Mesenchymal stem cell (in vitro differentiated cells and primary cell): Measurements from ENCODE around the gene EPB41L2.
A peak's percentile ranks its signal among the peaks of the same experiment; 100 is the strongest.

Source experiments
- DNase-seq: peaks from one replicate; pipeline ENCODE4 v3.0.0-alpha.2; 2013
- H2AFZ ChIP-seq: one replicate; pipeline ENCODE4 v1.6.1; 2013; ENCODE audit warnings: low read depth, mild to moderate bottlenecking, control low read depth, inconsistent platforms, low read length, moderate library complexity
- H2AK5ac ChIP-seq: 2 replicates; pipeline ENCODE4 v1.6.1; 2013; ENCODE audit warnings: low read length, moderate library complexity, mild to moderate bottlenecking, inconsistent platforms; ENCODE audit not compliant: severe bottlenecking
- H2BK120ac ChIP-seq: one replicate; pipeline ENCODE4 v1.6.1; 2013; ENCODE audit warnings: low read depth, mild to moderate bottlenecking, inconsistent platforms, low read length, moderate library complexity
- H2BK12ac ChIP-seq, 2 experiments: one replicate each; pipeline ENCODE4 v1.6.1; 2013; ENCODE audit warnings: inconsistent platforms in 2 of 2, low read length in 2 of 2, mild to moderate bottlenecking in 2 of 2, moderate library complexity in 2 of 2, control low read depth in 1 of 2
- H2BK15ac ChIP-seq: one replicate; pipeline ENCODE4 v1.6.1; 2013; ENCODE audit warnings: mild to moderate bottlenecking, low read depth, inconsistent platforms; ENCODE audit not compliant: poor library complexity, severe bottlenecking
- H2BK5ac ChIP-seq: 2 replicates; pipeline ENCODE4 v1.6.1; 2013; ENCODE audit warnings: low read depth, mild to moderate bottlenecking, low read length, control low read depth, inconsistent platforms; ENCODE audit not compliant: poor library complexity, severe bottlenecking
- H3K14ac ChIP-seq, 2 experiments: one replicate each; pipeline ENCODE4 v1.6.1; 2013; ENCODE audit warnings: inconsistent platforms in 2 of 2, low read length in 2 of 2, control low read depth in 1 of 2, mild to moderate bottlenecking in 1 of 2, moderate library complexity in 1 of 2
- H3K18ac ChIP-seq, 2 experiments: one replicate each; pipeline ENCODE4 v1.6.1; 2013; ENCODE audit warnings: inconsistent platforms in 2 of 2, low read length in 2 of 2, control low read depth in 1 of 2, low read depth in 1 of 2, mild to moderate bottlenecking in 1 of 2
- H3K23ac ChIP-seq, 2 experiments: one replicate each; pipeline ENCODE4 v1.6.1; 2013; ENCODE audit warnings: inconsistent platforms in 2 of 2, low read length in 2 of 2, mild to moderate bottlenecking in 2 of 2, moderate library complexity in 2 of 2, control low read depth in 1 of 2
- H3K27ac ChIP-seq: 2 replicates; pipeline ENCODE4 v1.5.1; 2013; ENCODE audit warnings: mild to moderate bottlenecking, moderate library complexity, low read length, control low read depth, inconsistent platforms; ENCODE audit not compliant: poor library complexity, severe bottlenecking
- H3K27me3 ChIP-seq, 2 experiments: 2 replicates each; pipeline versions ENCODE4 v1.6.1 to v1.7.0; 2013; ENCODE audit warnings: low read length in 2 of 2, mild to moderate bottlenecking in 2 of 2, moderate library complexity in 2 of 2, control low read depth in 1 of 2, inconsistent platforms in 1 of 2; ENCODE audit not compliant: control insufficient read depth in 1 of 2, insufficient read depth in 1 of 2
- H3K36me3 ChIP-seq, 2 experiments: 2 replicates each; pipeline versions ENCODE4 v1.6.1 to v1.7.0; 2013; ENCODE audit warnings: low read length in 2 of 2, control low read depth in 1 of 2, inconsistent platforms in 1 of 2, low read depth in 1 of 2, mild to moderate bottlenecking in 1 of 2; ENCODE audit not compliant: insufficient read depth in 2 of 2, control insufficient read depth in 1 of 2
- H3K4ac ChIP-seq, 2 experiments: one replicate each; pipeline ENCODE4 v1.6.1; 2013; ENCODE audit warnings: inconsistent platforms in 2 of 2, low read length in 2 of 2, mild to moderate bottlenecking in 2 of 2, moderate library complexity in 2 of 2, control low read depth in 1 of 2, low read depth in 1 of 2
- H3K4me1 ChIP-seq: 2 replicates; pipeline ENCODE4 v1.6.1; 2013; ENCODE audit warnings: low read depth, low read length, control low read depth; ENCODE audit not compliant: control insufficient read depth, insufficient read depth
- H3K4me2 ChIP-seq: 2 replicates; pipeline ENCODE4 v1.6.1; 2013; ENCODE audit warnings: low read length, mild to moderate bottlenecking, inconsistent platforms; ENCODE audit not compliant: poor library complexity, severe bottlenecking
- H3K4me3 ChIP-seq, 2 experiments: 2 replicates each; pipeline versions ENCODE4 v1.5.1 to v1.7.0; 2013; ENCODE audit warnings: low read length in 2 of 2, mild to moderate bottlenecking in 2 of 2, control low read depth in 1 of 2, low read depth in 1 of 2; ENCODE audit not compliant: insufficient read depth in 1 of 2
- H3K79me1 ChIP-seq: replicated peaks from 2 replicates; pipeline ENCODE4 v1.6.1; 2013; ENCODE audit warnings: mild to moderate bottlenecking, control low read depth, low read length, inconsistent platforms; ENCODE audit not compliant: poor library complexity, severe bottlenecking
- H3K9ac ChIP-seq: 2 replicates; pipeline ENCODE4 v1.7.0; 2013; ENCODE audit warnings: mild to moderate bottlenecking, low read length, moderate library complexity
- H3K9me3 ChIP-seq: 2 replicates; pipeline ENCODE4 v1.7.0; 2013; ENCODE audit warnings: mild to moderate bottlenecking, low read length; ENCODE audit not compliant: control insufficient read depth
- H4K8ac ChIP-seq: one replicate; pipeline ENCODE4 v1.6.1; 2013; ENCODE audit warnings: inconsistent platforms, mild to moderate bottlenecking, low read length, moderate library complexity
- H4K91ac ChIP-seq: one replicate; pipeline ENCODE4 v1.6.1; 2013; ENCODE audit warnings: mild to moderate bottlenecking, low read length, inconsistent platforms
- WGBS: methylation state at CpG from one replicate; pipeline ENCODE4 v1.1.7; 2013; ENCODE audit warnings: mixed read lengths; 5-methylcytosine and 5-hydroxymethylcytosine counted together

The EPB41L2 gene

DNA sequence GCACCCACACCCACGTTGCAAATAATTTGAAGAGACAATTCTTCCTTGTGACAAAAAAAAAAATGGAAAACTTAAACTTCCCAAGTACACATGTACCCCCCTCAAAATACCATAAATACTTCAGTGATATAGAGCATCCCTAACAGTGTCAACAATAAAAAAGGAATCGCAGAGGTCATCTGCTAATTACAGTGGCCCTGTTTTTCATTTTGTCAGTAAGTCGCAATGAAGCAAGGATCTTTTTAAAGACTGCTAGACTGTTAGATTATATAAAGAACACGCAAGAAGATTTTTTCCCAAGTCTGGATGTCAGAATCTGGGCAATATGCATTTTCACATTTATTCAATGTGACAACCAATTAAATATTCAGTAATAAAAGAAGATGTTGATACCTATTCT is 93.9 kb downstream of the EPB41L2 start:
- peaks cover 36% of the 10 kb centered on the region for H3K79me1 ChIP-seq
- H3K27me3 ChIP-seq: no peaks in the 10 kb centered on the region
- peak overlapping the region in 1 of 2 experiments; percentile 82 for H3K4me3 ChIP-seq
- no peaks in the 10 kb centered on the region for H3K9me3 ChIP-seq
- no peak overlapping the region for H2BK120ac ChIP-seq
- H2AK5ac ChIP-seq: no peak overlapping the region
- peak overlapping the region in 1 of 2 experiments; percentile 8 for H3K18ac ChIP-seq
- no peak overlapping the region for H2BK5ac ChIP-seq
- no peak overlapping the region for H3K23ac ChIP-seq
- no peak for DNase-seq
- H4K91ac ChIP-seq: no peak overlapping the region
- peaks cover 2% of the 10 kb centered on the region for H3K4me1 ChIP-seq
- peak overlapping the region; percentile 91 for H3K9ac ChIP-seq
- H2BK12ac ChIP-seq: no peak overlapping the region
- no peaks in the 10 kb centered on the region for H3K36me3 ChIP-seq
- H3K14ac ChIP-seq: no peak overlapping the region
- no peak overlapping the region for H2BK15ac ChIP-seq
- H3K4ac ChIP-seq: no peak overlapping the region
- no peak overlapping the region for H3K4me2 ChIP-seq
- no peak overlapping the region for H4K8ac ChIP-seq
- no peak overlapping the region for H3K27ac ChIP-seq
- WGBS: 90% methylated on average over 1 of the region's 4 CpGs
- no peak overlapping the region for H2AFZ ChIP-seq

DNA sequence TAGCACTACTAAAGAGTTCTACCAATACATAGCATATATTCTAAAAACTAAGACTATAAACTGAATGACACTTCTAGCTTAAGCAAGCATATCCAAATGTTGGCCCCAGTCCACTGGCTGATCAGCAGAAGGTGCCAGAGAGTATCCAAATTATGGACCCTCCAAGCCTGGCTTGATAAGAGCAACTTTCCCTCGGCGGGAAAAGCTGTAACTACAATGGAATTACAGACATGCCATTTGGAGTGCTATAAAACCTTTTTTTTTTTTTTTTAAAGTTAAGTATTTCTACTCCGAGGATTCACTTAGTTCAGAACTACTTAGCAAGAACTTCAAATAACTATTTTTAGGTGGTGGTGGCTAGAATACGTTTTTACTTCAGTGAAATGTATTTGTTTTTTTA is 94.6 kb downstream of the EPB41L2 start:
- H3K79me1 ChIP-seq: peaks cover 35% of the 10 kb centered on the region
- H3K4me3 ChIP-seq: peak overlapping the region in 1 of 2 experiments; percentile 82
- no peak overlapping the region for H2BK15ac ChIP-seq
- no peak overlapping the region for H3K4me2 ChIP-seq
- no peak overlapping the region for H2BK12ac ChIP-seq
- peaks cover 2% of the 10 kb centered on the region for H3K4me1 ChIP-seq
- no peak overlapping the region for H2AK5ac ChIP-seq
- H3K9ac ChIP-seq: peak overlapping the region; percentile 91
- no peaks in the 10 kb centered on the region for H3K36me3 ChIP-seq
- H3K27me3 ChIP-seq: no peaks in the 10 kb centered on the region
- no peak overlapping the region for H4K91ac ChIP-seq
- DNase-seq: no peak
- H3K23ac ChIP-seq: no peak overlapping the region
- no peak overlapping the region for H4K8ac ChIP-seq
- H3K4ac ChIP-seq: no peak overlapping the region
- 0% methylated on average over 1 of the region's 4 CpGs for WGBS
- H3K9me3 ChIP-seq: no peaks in the 10 kb centered on the region
- H3K27ac ChIP-seq: no peak overlapping the region
- no peak overlapping the region for H2BK120ac ChIP-seq
- no peak overlapping the region for H3K18ac ChIP-seq
- H3K14ac ChIP-seq: no peak overlapping the region
- no peak overlapping the region for H2AFZ ChIP-seq
- no peak overlapping the region for H2BK5ac ChIP-seq

GRCh38 chr6:130967502-130968445 is 95.3 kb downstream of the EPB41L2 start:
- WGBS: 81% methylated on average over 7 of the region's 7 CpGs
- Histone ChIP-seq H2AFZ (no peak overlapping the region), H2AK5ac (no peak overlapping the region), H2BK15ac (no peak overlapping the region), H3K27me3 (no peaks in the 10 kb centered on the region), H3K36me3 (no peaks in the 10 kb centered on the region), H3K4me3 (peak overlapping the region in 1 of 2 experiments; percentile 82), H3K4me2 (no peak overlapping the region), H3K18ac (peak overlapping the region in 1 of 2 experiments; percentile 34), H3K14ac (no peak overlapping the region), H2BK120ac (no peak overlapping the region), H2BK12ac (no peak overlapping the region), H2BK5ac (no peak overlapping the region), H3K27ac (no peak overlapping the region), H4K91ac (no peak overlapping the region), H3K4me1 (peaks cover 2% of the 10 kb centered on the region), H3K23ac (no peak overlapping the region), H4K8ac (no peak overlapping the region), H3K9me3 (no peaks in the 10 kb centered on the region), H3K4ac (no peak overlapping the region), H3K9ac (peak overlapping the region; percentile 91), H3K79me1 (peaks cover 38% of the 10 kb centered on the region)
- DNase-seq: no peak

- Histone ChIP-seq H3K4ac (no peak overlapping the region), H3K79me1 (peaks cover 41% of the 10 kb centered on the region), H3K14ac (no peak overlapping the region), H2BK15ac (no peak overlapping the region), H2BK120ac (no peak overlapping the region), H3K36me3 (no peaks in the 10 kb centered on the region), H2BK5ac (no peak overlapping the region), H2BK12ac (no peak overlapping the region), H4K8ac (no peak overlapping the region), H2AFZ (no peak overlapping the region), H3K27ac (no peak overlapping the region), H3K27me3 (no peaks in the 10 kb centered on the region), H4K91ac (no peak overlapping the region), H3K4me3 (no peak overlapping the region), H3K9ac (peak overlapping the region; percentile 91), H3K18ac (peak overlapping the region in 1 of 2 experiments; percentile 37), H3K23ac (no peak overlapping the region), H3K4me1 (peaks cover 2% of the 10 kb centered on the region), H3K9me3 (no peaks in the 10 kb centered on the region), H3K4me2 (no peak overlapping the region), H2AK5ac (no peak overlapping the region)
- 92% methylated on average over 4 of the region's 8 CpGs for WGBS
- DNase-seq: no peak
Measured at GRCh38 chr6:130966344-130966980, 96.6 kb downstream of the EPB41L2 start.
